ENCODE results near the gene DUOXA2.
"Not testable (repeated sequence)": the region's sequence is repeated elsewhere in the genome, so short reads cannot be mapped to it uniquely, and the experiment has no call there.

Gene DUOXA2

GRCh38 chr15:45101749-45102148, 12.4 kb upstream of the DUOXA2 start:
- no peak overlapping the region for H3K27ac ChIP-seq (ENCODE audit: low read length)
- H3K4me1 ChIP-seq (ENCODE audit: low read length) = no peaks in the 10 kb centered on the region
- H3K9ac ChIP-seq (ENCODE audit: low read length) = no peak overlapping the region
- H3K27me3 ChIP-seq (ENCODE audit: low read depth, low read length) = no peaks in the 10 kb centered on the region
- H3K4me3 ChIP-seq (ENCODE audit: low read length) = no peak overlapping the region
- H2AFZ ChIP-seq (ENCODE audit: low read depth, low read length) = no peak overlapping the region
- H3K79me2 ChIP-seq (ENCODE audit: low read length) = no peaks in the 10 kb centered on the region
- H4K20me1 ChIP-seq (ENCODE audit: insufficient read depth, low read length) = no peaks in the 10 kb centered on the region
- no peaks in the 10 kb centered on the region for H3K36me3 ChIP-seq (replicated peaks; ENCODE audit: low read depth, low read length)
- TF ChIP-seq EZH2phosphoT487 (IDR thresholded peaks at IDR 0.05; ENCODE audit: low read depth) = no peak
- no peak for TF ChIP-seq CTCF (IDR thresholded peaks at IDR 0.05; ENCODE audit: low read depth, low read length)
- H3K9me3 ChIP-seq (ENCODE audit: insufficient read depth, low read length) = no peaks in the 10 kb centered on the region
- H3K4me2 ChIP-seq (ENCODE audit: low read length) = no peak overlapping the region

GRCh38 chr15:45102226-45102625, 11.9 kb upstream of the DUOXA2 start:
- H3K27me3 ChIP-seq (ENCODE audit: low read depth, low read length) = no peaks in the 10 kb centered on the region
- H4K20me1 ChIP-seq (ENCODE audit: insufficient read depth, low read length) = no peaks in the 10 kb centered on the region
- H3K9me3 ChIP-seq (ENCODE audit: insufficient read depth, low read length) = no peaks in the 10 kb centered on the region
- no peaks in the 10 kb centered on the region for H3K4me1 ChIP-seq (ENCODE audit: low read length)
- no peak overlapping the region for H3K9ac ChIP-seq (ENCODE audit: low read length)
- H2AFZ ChIP-seq (ENCODE audit: low read depth, low read length) = no peak overlapping the region
- TF ChIP-seq EZH2phosphoT487 (IDR thresholded peaks at IDR 0.05; ENCODE audit: low read depth) (no peak), CTCF (IDR thresholded peaks at IDR 0.05; ENCODE audit: low read depth, low read length) (no peak)
- no peak overlapping the region for H3K4me2 ChIP-seq (ENCODE audit: low read length)
- H3K4me3 ChIP-seq (ENCODE audit: low read length) = no peak overlapping the region
- H3K36me3 ChIP-seq (replicated peaks; ENCODE audit: low read depth, low read length) = no peaks in the 10 kb centered on the region
- no peak overlapping the region for H3K27ac ChIP-seq (ENCODE audit: low read length)
- H3K79me2 ChIP-seq (ENCODE audit: low read length) = no peaks in the 10 kb centered on the region

GRCh38 chr15:45104170-45104569, 10.0 kb upstream of the DUOXA2 start:
- H4K20me1 ChIP-seq (ENCODE audit: insufficient read depth, low read length); H3K9ac ChIP-seq (ENCODE audit: low read length); H3K4me2 ChIP-seq (ENCODE audit: low read length); H3K27ac ChIP-seq (ENCODE audit: low read length); H3K4me3 ChIP-seq (ENCODE audit: low read length); H2AFZ ChIP-seq (ENCODE audit: low read depth, low read length); H3K36me3 ChIP-seq (replicated peaks; ENCODE audit: low read depth, low read length); H3K27me3 ChIP-seq (ENCODE audit: low read depth, low read length); H3K4me1 ChIP-seq (ENCODE audit: low read length); H3K79me2 ChIP-seq (ENCODE audit: low read length); H3K9me3 ChIP-seq (ENCODE audit: insufficient read depth, low read length): not testable (repeated sequence)

GRCh38 chr15:45105586-45105985, 8.5 kb upstream of the DUOXA2 start:
- Histone ChIP-seq H3K9me3 (ENCODE audit: insufficient read depth, low read length) (no peaks in the 10 kb centered on the region), H3K79me2 (ENCODE audit: low read length) (no peaks in the 10 kb centered on the region), H4K20me1 (ENCODE audit: insufficient read depth, low read length) (no peaks in the 10 kb centered on the region), H2AFZ (ENCODE audit: low read depth, low read length) (no peak overlapping the region), H3K27me3 (ENCODE audit: low read depth, low read length) (no peaks in the 10 kb centered on the region), H3K4me1 (ENCODE audit: low read length) (no peaks in the 10 kb centered on the region), H3K36me3 (replicated peaks; ENCODE audit: low read depth, low read length) (no peaks in the 10 kb centered on the region), H3K4me3 (ENCODE audit: low read length) (no peak overlapping the region), H3K27ac (ENCODE audit: low read length) (no peak overlapping the region), H3K9ac (ENCODE audit: low read length) (no peak overlapping the region), H3K4me2 (ENCODE audit: low read length) (no peak overlapping the region)
- no peak for TF ChIP-seq CTCF (IDR thresholded peaks at IDR 0.05; ENCODE audit: low read depth, low read length)
- TF ChIP-seq EZH2phosphoT487 (IDR thresholded peaks at IDR 0.05; ENCODE audit: low read depth) = no peak

Measured in OCI-LY3 (cell line).